Mesenchymal stem cell (in vitro differentiated cells and primary cell): ENCODE data around the gene DES.

Experiments
- DNase-seq: peaks from one replicate; pipeline ENCODE4 v3.0.0-alpha.2; 2013
- H2AFZ ChIP-seq: one replicate; pipeline ENCODE4 v1.6.1; 2013; ENCODE audit warnings: low read depth, mild to moderate bottlenecking, control low read depth, inconsistent platforms, low read length, moderate library complexity
- H2AK5ac ChIP-seq: 2 replicates; pipeline ENCODE4 v1.6.1; 2013; ENCODE audit warnings: low read length, moderate library complexity, mild to moderate bottlenecking, inconsistent platforms; ENCODE audit not compliant: severe bottlenecking
- H2BK120ac ChIP-seq: one replicate; pipeline ENCODE4 v1.6.1; 2013; ENCODE audit warnings: low read depth, mild to moderate bottlenecking, inconsistent platforms, low read length, moderate library complexity
- H2BK12ac ChIP-seq, 2 experiments: one replicate each; pipeline ENCODE4 v1.6.1; 2013; ENCODE audit warnings: inconsistent platforms in 2 of 2, low read length in 2 of 2, mild to moderate bottlenecking in 2 of 2, moderate library complexity in 2 of 2, control low read depth in 1 of 2
- H2BK15ac ChIP-seq: one replicate; pipeline ENCODE4 v1.6.1; 2013; ENCODE audit warnings: mild to moderate bottlenecking, low read depth, inconsistent platforms; ENCODE audit not compliant: poor library complexity, severe bottlenecking
- H2BK5ac ChIP-seq: 2 replicates; pipeline ENCODE4 v1.6.1; 2013; ENCODE audit warnings: low read depth, mild to moderate bottlenecking, low read length, control low read depth, inconsistent platforms; ENCODE audit not compliant: poor library complexity, severe bottlenecking
- H3K14ac ChIP-seq, 2 experiments: one replicate each; pipeline ENCODE4 v1.6.1; 2013; ENCODE audit warnings: inconsistent platforms in 2 of 2, low read length in 2 of 2, control low read depth in 1 of 2, mild to moderate bottlenecking in 1 of 2, moderate library complexity in 1 of 2
- H3K18ac ChIP-seq, 2 experiments: one replicate each; pipeline ENCODE4 v1.6.1; 2013; ENCODE audit warnings: inconsistent platforms in 2 of 2, low read length in 2 of 2, control low read depth in 1 of 2, low read depth in 1 of 2, mild to moderate bottlenecking in 1 of 2
- H3K23ac ChIP-seq, 2 experiments: one replicate each; pipeline ENCODE4 v1.6.1; 2013; ENCODE audit warnings: inconsistent platforms in 2 of 2, low read length in 2 of 2, mild to moderate bottlenecking in 2 of 2, moderate library complexity in 2 of 2, control low read depth in 1 of 2
- H3K27ac ChIP-seq: 2 replicates; pipeline ENCODE4 v1.5.1; 2013; ENCODE audit warnings: mild to moderate bottlenecking, moderate library complexity, low read length, control low read depth, inconsistent platforms; ENCODE audit not compliant: poor library complexity, severe bottlenecking
- H3K27me3 ChIP-seq, 2 experiments: 2 replicates each; pipeline versions ENCODE4 v1.6.1 to v1.7.0; 2013; ENCODE audit warnings: low read length in 2 of 2, mild to moderate bottlenecking in 2 of 2, moderate library complexity in 2 of 2, control low read depth in 1 of 2, inconsistent platforms in 1 of 2; ENCODE audit not compliant: control insufficient read depth in 1 of 2, insufficient read depth in 1 of 2
- H3K36me3 ChIP-seq, 2 experiments: 2 replicates each; pipeline versions ENCODE4 v1.6.1 to v1.7.0; 2013; ENCODE audit warnings: low read length in 2 of 2, control low read depth in 1 of 2, inconsistent platforms in 1 of 2, low read depth in 1 of 2, mild to moderate bottlenecking in 1 of 2; ENCODE audit not compliant: insufficient read depth in 2 of 2, control insufficient read depth in 1 of 2
- H3K4ac ChIP-seq, 2 experiments: one replicate each; pipeline ENCODE4 v1.6.1; 2013; ENCODE audit warnings: inconsistent platforms in 2 of 2, low read length in 2 of 2, mild to moderate bottlenecking in 2 of 2, moderate library complexity in 2 of 2, control low read depth in 1 of 2, low read depth in 1 of 2
- H3K4me1 ChIP-seq: 2 replicates; pipeline ENCODE4 v1.6.1; 2013; ENCODE audit warnings: low read depth, low read length, control low read depth; ENCODE audit not compliant: control insufficient read depth, insufficient read depth
- H3K4me2 ChIP-seq: 2 replicates; pipeline ENCODE4 v1.6.1; 2013; ENCODE audit warnings: low read length, mild to moderate bottlenecking, inconsistent platforms; ENCODE audit not compliant: poor library complexity, severe bottlenecking
- H3K4me3 ChIP-seq, 2 experiments: 2 replicates each; pipeline versions ENCODE4 v1.5.1 to v1.7.0; 2013; ENCODE audit warnings: low read length in 2 of 2, mild to moderate bottlenecking in 2 of 2, control low read depth in 1 of 2, low read depth in 1 of 2; ENCODE audit not compliant: insufficient read depth in 1 of 2
- H3K79me1 ChIP-seq: replicated peaks from 2 replicates; pipeline ENCODE4 v1.6.1; 2013; ENCODE audit warnings: mild to moderate bottlenecking, control low read depth, low read length, inconsistent platforms; ENCODE audit not compliant: poor library complexity, severe bottlenecking
- H3K9ac ChIP-seq: 2 replicates; pipeline ENCODE4 v1.7.0; 2013; ENCODE audit warnings: mild to moderate bottlenecking, low read length, moderate library complexity
- H3K9me3 ChIP-seq: 2 replicates; pipeline ENCODE4 v1.7.0; 2013; ENCODE audit warnings: mild to moderate bottlenecking, low read length; ENCODE audit not compliant: control insufficient read depth
- H4K8ac ChIP-seq: one replicate; pipeline ENCODE4 v1.6.1; 2013; ENCODE audit warnings: inconsistent platforms, mild to moderate bottlenecking, low read length, moderate library complexity
- H4K91ac ChIP-seq: one replicate; pipeline ENCODE4 v1.6.1; 2013; ENCODE audit warnings: mild to moderate bottlenecking, low read length, inconsistent platforms
- WGBS: methylation state at CpG from one replicate; pipeline ENCODE4 v1.1.7; 2013; ENCODE audit warnings: mixed read lengths; 5-methylcytosine and 5-hydroxymethylcytosine counted together

Gene DES

DNA sequence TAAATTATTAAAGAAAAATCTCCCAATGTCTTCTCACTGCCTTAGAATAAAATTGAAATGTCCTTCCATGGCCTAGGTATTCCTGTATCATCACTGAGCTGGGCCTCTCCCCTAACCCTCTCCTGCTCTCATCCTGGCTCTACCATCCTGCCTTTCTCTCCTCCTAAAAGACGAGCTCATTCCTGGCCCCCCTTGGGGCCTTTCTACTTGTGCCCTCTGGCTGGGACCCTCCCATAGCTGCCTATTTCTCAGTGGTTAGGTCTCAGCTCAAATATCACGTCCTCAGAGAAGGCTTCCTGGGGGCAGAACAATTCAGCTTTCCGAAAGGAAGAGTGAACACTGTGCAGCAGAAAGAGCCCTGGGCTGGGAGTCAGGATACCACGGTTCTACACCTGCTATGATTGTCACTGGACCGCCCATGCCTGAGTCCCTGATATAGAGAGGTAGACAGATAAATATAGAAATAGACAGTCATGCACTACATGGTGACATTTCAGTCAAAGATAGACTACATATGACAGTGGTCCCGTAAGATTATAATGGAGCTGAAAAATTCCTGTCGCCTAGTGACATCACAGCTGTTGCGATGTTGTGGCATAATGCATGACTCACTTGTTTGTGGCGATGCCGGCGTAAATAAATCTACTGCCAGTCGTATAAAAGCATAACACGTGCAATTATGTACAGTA is 39.9 kb upstream of the DES start:
- WGBS, result 92% methylated on average over 10 of the region's 13 CpGs

DNA sequence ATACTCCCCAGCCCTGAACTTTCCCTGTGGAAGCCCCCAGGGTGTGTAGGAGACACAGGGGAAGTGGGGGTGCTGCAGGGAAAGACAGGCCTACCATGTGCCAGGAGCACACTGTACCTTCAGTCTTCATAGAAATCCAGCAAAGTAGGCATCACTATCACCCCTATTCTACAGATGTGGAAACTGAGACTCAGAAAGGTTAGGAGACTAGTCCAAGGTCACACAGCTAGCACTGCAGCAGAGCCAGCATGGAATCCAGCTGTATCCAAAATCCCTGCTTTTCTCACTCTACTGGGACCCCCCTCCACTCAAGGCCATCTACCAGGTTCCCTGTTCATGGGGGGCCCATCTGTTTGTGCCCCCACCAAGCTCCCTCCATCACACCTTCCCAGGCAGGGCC is 37.3 kb upstream of the DES start:
- no peak overlapping the region for H2BK15ac ChIP-seq
- H3K27ac ChIP-seq, result no peak overlapping the region
- H3K4ac ChIP-seq, result no peak overlapping the region
- H3K27me3 ChIP-seq, result no peaks in the 10 kb centered on the region
- no peak for DNase-seq
- no peak overlapping the region for H4K91ac ChIP-seq
- no peak overlapping the region for H3K14ac ChIP-seq
- H3K4me3 ChIP-seq, result no peak overlapping the region
- no peak overlapping the region for H4K8ac ChIP-seq
- no peak overlapping the region for H3K9ac ChIP-seq
- no peak overlapping the region for H2BK12ac ChIP-seq
- no peak overlapping the region for H2AFZ ChIP-seq
- H3K9me3 ChIP-seq, result no peaks in the 10 kb centered on the region
- H3K79me1 ChIP-seq, result peaks cover 5% of the 10 kb centered on the region
- no peak overlapping the region for H2BK5ac ChIP-seq
- no peak overlapping the region for H3K18ac ChIP-seq
- H2AK5ac ChIP-seq, result no peak overlapping the region
- H3K4me2 ChIP-seq, result no peak overlapping the region
- peaks cover 53 to 86% of the 10 kb centered on the region in 2 experiments for H3K36me3 ChIP-seq
- peaks cover 6% of the 10 kb centered on the region for H3K4me1 ChIP-seq
- H3K23ac ChIP-seq, result no peak overlapping the region
- no peak overlapping the region for H2BK120ac ChIP-seq

More for the DNA sequence above, 39.9 kb upstream of the DES start:
- H2BK15ac ChIP-seq, result no peak overlapping the region
- H3K4ac ChIP-seq, result no peak overlapping the region
- no peaks in the 10 kb centered on the region for H3K27me3 ChIP-seq
- H3K23ac ChIP-seq, result no peak overlapping the region
- no peak overlapping the region for H3K4me2 ChIP-seq
- H3K79me1 ChIP-seq, result peaks cover 2% of the 10 kb centered on the region
- H2BK5ac ChIP-seq, result no peak overlapping the region
- H4K91ac ChIP-seq, result no peak overlapping the region
- DNase-seq, result no peak
- H2BK120ac ChIP-seq, result no peak overlapping the region
- no peak overlapping the region for H3K4me3 ChIP-seq
- no peak overlapping the region for H3K18ac ChIP-seq
- H3K4me1 ChIP-seq, result peaks cover 3% of the 10 kb centered on the region
- no peak overlapping the region for H2AFZ ChIP-seq
- no peak overlapping the region for H2BK12ac ChIP-seq
- H3K14ac ChIP-seq, result no peak overlapping the region
- H3K9me3 ChIP-seq, result no peaks in the 10 kb centered on the region
- H3K36me3 ChIP-seq, result peaks cover 47 to 83% of the 10 kb centered on the region in 2 experiments
- no peak overlapping the region for H3K27ac ChIP-seq
- H3K9ac ChIP-seq, result no peak overlapping the region
- H4K8ac ChIP-seq, result no peak overlapping the region
- H2AK5ac ChIP-seq, result no peak overlapping the region

DNA sequence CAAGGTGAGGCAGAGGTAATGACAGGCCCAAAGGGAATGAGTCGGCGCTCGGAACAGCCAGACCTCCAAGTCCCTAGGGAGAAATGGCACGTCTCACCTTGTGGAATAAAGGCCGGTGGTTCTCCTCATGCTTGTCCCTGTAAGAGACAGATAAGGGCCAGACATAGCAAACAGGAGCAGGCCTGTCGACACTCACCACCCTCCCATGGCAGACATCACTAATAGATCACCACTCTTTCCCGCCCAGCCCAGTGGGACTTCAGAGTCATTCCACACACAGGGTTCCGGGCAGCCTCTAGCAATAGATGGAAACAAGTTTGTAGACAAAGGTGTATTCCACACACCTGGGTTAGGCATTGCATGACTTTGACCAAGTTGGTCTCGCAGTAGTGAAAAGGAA is 36.7 kb upstream of the DES start:
- Histone ChIP-seq H2BK12ac (no peak overlapping the region), H3K9me3 (no peaks in the 10 kb centered on the region), H3K4me3 (no peak overlapping the region), H3K18ac (no peak overlapping the region), H2BK120ac (no peak overlapping the region), H2AFZ (no peak overlapping the region), H3K27me3 (no peaks in the 10 kb centered on the region), H3K4me2 (no peak overlapping the region), H2BK5ac (no peak overlapping the region), H4K8ac (no peak overlapping the region), H4K91ac (no peak overlapping the region), H3K4ac (no peak overlapping the region), H3K23ac (no peak overlapping the region), H2AK5ac (no peak overlapping the region), H3K4me1 (peaks cover 6% of the 10 kb centered on the region), H3K9ac (no peak overlapping the region), H3K14ac (no peak overlapping the region), H2BK15ac (no peak overlapping the region), H3K27ac (no peak overlapping the region), H3K79me1 (peaks cover 8% of the 10 kb centered on the region), H3K36me3 (peaks cover 57 to 87% of the 10 kb centered on the region in 2 experiments)
- DNase-seq, result no peak
- WGBS, result 95% methylated on average over 9 of the region's 9 CpGs

GRCh38 chr2:219384083-219384713 is 34.0 kb upstream of the DES start:
- Histone ChIP-seq H3K4me2 (no peak overlapping the region), H3K23ac (no peak overlapping the region), H3K4ac (no peak overlapping the region), H3K27me3 (no peaks in the 10 kb centered on the region), H3K4me3 (no peak overlapping the region), H2BK120ac (no peak overlapping the region), H3K14ac (no peak overlapping the region), H3K9me3 (no peaks in the 10 kb centered on the region), H3K18ac (no peak overlapping the region), H4K91ac (no peak overlapping the region), H3K36me3 (peaks cover 53 to 70% of the 10 kb centered on the region in 2 experiments), H2BK15ac (no peak overlapping the region), H2BK5ac (no peak overlapping the region), H2BK12ac (no peak overlapping the region), H3K4me1 (peaks cover 12% of the 10 kb centered on the region), H2AK5ac (no peak overlapping the region), H3K27ac (no peak overlapping the region), H4K8ac (no peak overlapping the region), H2AFZ (no peak overlapping the region), H3K79me1 (peaks cover 13% of the 10 kb centered on the region), H3K9ac (no peak overlapping the region)
- WGBS, result 89% methylated on average over 15 of the region's 15 CpGs
- no peak for DNase-seq
